HG03103 (cell line): ENCODE measurements around the gene CDCA3.
A peak's percentile ranks its signal among the peaks of the same experiment; 100 is the strongest.
"Not testable (repeated sequence)": the region's sequence is repeated elsewhere in the genome, so short reads cannot be mapped to it uniquely, and the experiment has no call there.

Experiments
- ATAC-seq: cut with Tn5 transposase; IDR thresholded peaks from one replicate; pipeline ENCODE4 v1.9.1; 2021; ENCODE audit warnings: low read depth; ENCODE audit not compliant: unreplicated experiment

The CDCA3 gene

GRCh38 chr12:6873094-6874014, 22.3 kb upstream of the CDCA3 start, which contains the start of gene SPSB2:
Gene SPSB2 (minus strand): TSS chr12:6873303. CDS start chr12:6872901, 402 bp downstream.
- peak; percentile 61 for ATAC-seq

- ATAC-seq = no peak
Measured at GRCh38 chr12:6872073-6873048, 21.3 kb upstream of the CDCA3 start.

- ATAC-seq = no peak
Measured at GRCh38 chr12:6871052-6871957, 20.2 kb upstream of the CDCA3 start.

- not testable (repeated sequence) for ATAC-seq
Measured at GRCh38 chr12:6870304-6870703, 19.2 kb upstream of the CDCA3 start.

- ATAC-seq = no peak
Measured at GRCh38 chr12:6869049-6870021, 18.2 kb upstream of the CDCA3 start.

GRCh38 chr12:6868211-6869048, 17.3 kb upstream of the CDCA3 start:
- ATAC-seq = no peak

GRCh38 chr12:6867413-6868210, 16.5 kb upstream of the CDCA3 start, which contains the start of gene TPI1:
Gene TPI1 (plus strand): TSS chr12:6867531. CDS start chr12:6867567, 36 bp downstream.
- ATAC-seq = peak; percentile 39

GRCh38 chr12:6866920-6867412, 15.9 kb upstream of the CDCA3 start:
- no peak for ATAC-seq

GRCh38 chr12:6866163-6866919, 15.3 kb upstream of the CDCA3 start:
- ATAC-seq = no peak

GRCh38 chr12:6865307-6865706, 14.2 kb upstream of the CDCA3 start:
- ATAC-seq = not testable (repeated sequence)

GRCh38 chr12:6863586-6864321, 12.7 kb upstream of the CDCA3 start:
- no peak for ATAC-seq

GRCh38 chr12:6863033-6863432, 11.9 kb upstream of the CDCA3 start:
- no peak for ATAC-seq

- no peak for ATAC-seq
Measured at GRCh38 chr12:6861391-6861790, 10.3 kb upstream of the CDCA3 start.

GRCh38 chr12:6860942-6861341, 9.9 kb upstream of the CDCA3 start:
- ATAC-seq = no peak

GRCh38 chr12:6860116-6860515, 9.0 kb upstream of the CDCA3 start:
- no peak for ATAC-seq

- ATAC-seq = no peak
Measured at GRCh38 chr12:6858799-6859198, 7.7 kb upstream of the CDCA3 start.
